C1 segment of cervical spinal cord (tissue), 14 donors: Measurements from ENCODE around the gene EML6.

Source experiments
- DNase-seq, 14 donors: peaks; one replicate each; lab custom pipeline; 2025; lab: John Stamatoyannopoulos, UW

EML6 gene

DNA sequence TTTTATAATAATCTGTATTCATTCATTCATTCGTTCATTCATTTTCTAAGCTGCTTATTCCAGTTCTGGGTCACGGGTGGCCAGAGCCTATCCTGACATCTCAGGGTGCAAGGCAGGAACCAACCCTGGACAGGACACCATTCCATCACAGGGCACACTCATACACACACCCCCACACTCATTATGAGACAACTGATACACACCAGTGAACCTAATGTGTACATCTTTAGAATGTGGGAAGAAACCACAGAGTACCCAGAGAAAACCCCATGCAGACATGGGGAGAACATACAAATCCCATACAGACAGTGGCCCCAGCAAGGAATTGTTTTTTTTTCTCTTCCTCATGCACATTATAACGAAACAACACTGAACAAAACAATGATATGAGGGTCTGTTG, 272.1 kb downstream of the EML6 start:
- DNase-seq: no peak

DNA sequence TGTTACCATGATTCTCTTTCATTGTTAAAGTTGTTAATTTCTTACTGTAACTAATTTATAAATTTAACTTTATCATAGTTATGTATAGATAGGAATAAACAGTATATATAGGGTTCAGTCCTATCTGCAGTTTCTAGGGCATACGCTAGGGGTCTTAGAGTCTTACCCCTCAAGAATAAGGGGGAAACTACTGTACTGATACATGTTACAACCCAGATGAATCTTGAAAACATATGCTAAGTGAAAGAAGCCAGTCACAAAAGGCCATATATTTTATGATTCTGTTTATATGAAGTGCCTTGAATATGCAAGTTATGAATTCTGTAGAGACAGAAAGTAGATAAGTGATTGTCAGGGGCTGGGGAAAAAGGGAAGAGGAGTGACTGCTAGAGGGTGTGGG, 274.4 kb downstream of the EML6 start:
- no peak for DNase-seq

DNA sequence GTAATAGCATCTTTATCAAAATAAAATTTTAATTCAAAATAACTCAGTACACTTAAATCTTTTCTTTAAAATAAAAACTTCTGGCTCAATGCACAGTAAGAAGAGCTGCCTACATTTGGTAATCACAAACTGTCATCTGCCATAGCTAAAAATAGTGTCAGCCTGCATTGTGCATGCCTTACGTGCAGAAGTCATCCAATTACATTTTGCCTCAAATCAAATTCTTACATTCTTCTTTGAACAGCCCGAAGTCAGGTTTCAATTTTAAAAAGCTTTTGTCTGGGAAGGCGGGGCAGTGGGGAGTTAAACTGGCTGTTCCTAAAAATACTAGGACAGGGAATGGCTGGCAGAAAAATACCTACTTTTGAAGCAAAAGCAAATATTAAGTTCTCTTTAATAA, 275.7 kb downstream of the EML6 start:
- peak in 1 of 14 donors; percentile 43 for DNase-seq

DNA sequence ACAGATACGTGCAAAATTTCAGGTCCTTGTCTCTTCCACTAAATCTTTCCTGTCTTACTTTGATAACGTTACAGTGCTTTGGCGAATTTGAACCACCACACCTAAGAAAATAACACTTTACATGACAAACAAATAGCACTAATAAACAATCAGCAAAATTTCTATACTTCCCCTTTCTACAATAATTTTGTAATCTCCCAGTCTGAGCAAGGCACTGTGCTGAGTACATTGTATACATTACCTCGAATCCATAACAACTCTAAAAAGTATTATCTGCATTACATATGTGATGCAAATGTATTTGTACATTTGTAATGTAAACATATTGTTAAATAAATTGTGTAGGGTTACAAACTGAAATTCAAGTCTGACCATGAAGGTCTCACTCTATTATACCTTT, 276.9 kb downstream of the EML6 start:
- DNase-seq: no peak

DNA sequence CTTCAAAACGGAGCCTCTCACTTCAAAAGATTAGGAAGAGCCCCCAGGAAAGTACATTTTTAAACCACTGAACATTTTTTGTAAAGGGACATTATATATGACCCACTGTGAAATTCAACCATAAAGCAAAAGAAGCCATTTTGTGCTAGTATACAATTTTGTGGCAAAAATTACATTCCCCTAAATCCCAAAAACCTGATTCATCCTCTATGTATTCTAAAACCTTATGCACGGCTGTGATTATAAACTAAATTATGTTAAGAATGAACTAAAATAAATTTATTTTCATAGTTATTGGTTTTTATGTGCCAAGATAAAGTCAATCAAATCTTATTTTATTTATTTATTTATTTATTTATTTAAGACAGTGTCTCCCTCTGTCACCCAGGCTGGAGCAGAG, 278.3 kb downstream of the EML6 start:
- no peak for DNase-seq

DNA sequence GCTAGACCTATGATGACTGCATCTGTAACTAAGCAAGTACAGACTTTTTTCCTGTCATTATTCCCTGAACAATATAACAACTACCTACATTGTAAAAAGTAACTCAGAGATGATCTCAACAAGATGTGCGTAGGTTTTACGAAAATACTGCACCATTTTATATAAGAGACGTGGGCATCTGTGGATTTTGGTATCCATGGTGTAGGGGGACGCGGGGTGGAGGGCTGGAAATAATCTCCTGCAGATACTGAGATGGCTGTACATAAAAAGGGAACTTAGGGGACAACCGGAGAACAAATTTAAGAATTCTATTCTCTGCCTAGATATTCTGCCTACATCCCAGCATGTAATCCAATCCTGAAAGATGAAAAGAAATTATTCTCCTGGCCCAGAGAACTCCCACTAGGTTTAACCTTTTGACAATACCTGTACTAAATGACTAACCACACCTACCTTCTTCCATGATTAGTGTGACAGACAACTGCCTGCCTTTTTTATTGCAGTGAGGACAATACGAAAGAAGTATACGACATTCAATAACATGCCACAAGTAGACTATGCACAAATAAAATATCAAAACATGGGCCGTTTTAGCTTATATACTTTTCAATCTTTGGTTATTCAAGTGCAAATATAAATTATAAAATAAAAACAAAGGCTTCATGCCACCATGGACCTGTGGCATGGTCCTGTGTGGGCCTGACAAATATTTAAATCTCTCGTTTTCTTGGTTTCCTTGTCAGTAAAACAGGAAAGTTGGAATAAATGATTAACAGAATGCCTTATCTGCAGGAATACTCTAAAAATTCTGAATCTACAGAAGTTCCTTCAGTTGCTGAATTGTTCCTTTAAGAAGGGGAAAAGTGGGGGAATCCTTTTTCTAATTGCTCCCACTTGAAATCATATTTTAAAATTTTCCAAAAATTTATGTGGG, 280.5 kb downstream of the EML6 start:
- DNase-seq: no peak

DNA sequence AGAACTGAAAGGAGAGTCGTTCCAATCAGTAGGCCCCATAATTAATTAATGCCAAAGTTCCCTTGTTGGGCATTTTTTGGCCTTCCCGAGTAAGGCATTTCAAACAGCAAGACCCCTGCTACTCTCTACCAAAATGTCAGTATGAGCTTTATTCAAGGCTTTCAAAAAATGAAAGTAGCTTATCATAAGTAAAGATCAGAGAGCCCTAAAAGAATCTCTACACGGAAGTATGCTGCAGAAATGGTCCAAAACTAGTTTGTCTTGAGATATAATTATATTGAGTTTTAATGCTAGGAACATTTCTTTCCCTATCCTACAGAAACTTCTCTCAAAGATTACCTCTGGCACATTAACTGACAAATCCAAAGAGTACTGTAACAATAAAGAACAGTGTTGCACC, 282.8 kb downstream of the EML6 start:
- no peak for DNase-seq

DNA sequence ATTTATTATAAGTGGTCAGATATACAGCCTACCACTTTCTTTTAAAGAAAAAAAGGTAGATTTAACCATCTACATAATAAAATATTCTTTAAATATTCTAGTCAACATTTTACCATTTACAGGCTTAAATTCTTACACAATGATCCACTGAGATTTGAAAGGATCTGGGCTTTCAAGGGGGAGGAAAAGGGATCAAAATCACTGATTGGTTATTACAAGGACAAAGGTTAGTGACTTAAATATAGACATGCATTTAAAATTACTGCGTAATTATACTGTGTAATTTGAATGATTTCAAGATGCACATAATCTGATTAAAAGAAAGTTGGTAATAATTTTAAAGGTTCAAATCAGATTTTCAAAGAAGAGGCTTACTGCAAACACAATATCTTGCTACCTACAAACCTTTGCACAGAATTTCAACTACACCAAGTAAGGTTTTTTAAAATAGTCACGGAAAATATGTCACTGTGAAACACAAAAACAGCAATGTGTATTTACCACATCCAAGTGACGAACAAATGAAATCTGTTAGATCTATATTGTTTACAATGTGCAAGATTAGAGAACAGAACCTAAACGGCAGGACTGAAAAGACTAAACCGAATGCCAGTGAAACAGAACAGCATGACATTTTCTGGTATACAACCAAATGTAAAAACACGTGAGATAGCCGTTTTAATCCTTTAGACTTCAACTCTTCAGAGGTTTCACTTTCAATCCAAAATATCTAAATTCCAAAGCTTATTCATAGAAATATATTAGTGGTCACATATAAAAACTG, 286.0 kb downstream of the EML6 start:
- peak in 1 of 14 donors; percentile 77 for DNase-seq

DNA sequence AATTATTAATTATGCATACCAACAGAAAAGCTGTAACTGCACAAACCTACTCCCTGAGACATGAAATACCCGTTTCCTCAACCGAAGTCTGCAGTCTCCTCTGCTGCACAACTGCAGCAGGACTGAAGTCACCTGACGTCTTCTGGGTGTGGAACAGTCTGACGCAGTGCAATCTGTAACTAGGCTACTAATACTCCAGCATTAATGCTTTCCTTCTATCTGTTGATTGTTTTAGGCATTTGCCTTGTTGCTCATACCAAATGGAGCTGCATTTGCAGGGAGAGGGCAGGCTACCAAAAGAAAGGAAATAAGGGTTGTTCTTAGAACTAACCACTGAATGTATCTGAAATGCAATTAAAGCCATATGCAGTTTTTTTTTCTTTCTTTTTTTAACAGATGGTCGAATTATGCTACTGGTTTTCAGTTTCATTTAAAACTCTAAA, 286.7 kb downstream of the EML6 start:
- peak in 8 of 14 donors; percentile 15 to 85 (median 32) for DNase-seq

DNA sequence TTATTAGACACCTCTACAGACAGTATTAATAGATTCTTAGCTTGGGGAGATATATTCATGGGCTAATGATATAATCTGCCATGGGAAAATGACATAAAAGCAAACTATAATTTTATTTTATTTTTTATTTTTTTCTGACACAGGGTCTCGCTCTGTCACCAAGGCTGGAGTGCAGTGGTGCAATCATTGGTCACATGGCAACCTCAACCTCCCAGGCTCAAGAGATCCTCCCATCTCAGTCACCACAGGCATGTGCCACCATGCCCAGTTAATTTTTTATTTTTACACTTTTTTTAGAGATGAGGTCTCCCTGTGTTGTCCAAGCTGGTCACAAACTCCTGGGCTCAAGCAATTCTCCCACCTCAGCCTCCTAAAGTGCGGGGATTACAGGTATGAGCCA, 287.5 kb downstream of the EML6 start:
- DNase-seq: peak in 1 of 14 donors; percentile 18

DNA sequence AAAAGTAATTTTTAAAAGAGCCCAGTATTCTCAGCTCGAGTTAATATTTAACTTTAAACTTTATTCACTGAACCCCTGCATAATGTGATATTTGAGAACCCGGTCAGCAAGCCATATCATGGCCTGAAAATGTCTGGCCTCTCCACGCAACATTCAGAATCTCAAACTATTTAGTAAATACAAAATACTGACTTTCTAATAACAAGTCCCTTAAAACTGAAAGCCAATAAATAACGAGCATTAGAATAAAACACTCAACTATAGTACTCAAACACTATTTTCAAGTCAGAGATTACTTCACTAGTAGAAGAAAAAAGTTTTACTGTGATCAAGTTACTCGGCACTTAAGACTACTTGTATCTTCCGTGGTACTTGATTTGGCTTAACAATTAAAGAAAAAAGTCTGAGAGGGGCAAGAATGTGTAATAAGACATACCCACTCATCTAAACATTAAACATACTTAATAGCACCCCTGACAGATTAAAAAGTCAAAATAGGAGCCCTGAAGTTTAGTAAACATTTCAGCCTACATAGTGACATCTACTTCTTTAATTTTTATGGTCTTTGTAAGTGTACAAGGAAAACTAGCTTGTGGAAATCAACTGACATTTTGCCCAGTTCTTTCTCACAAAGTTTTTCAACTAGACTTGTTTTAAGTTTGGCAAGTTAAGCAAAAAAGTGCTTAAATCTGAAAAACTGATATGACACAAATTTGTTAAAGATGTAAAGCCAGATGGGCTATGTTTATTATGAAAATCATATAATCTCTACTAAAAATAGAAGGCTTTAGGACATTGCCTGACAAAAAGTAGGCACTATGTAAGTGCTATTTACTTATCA, 288.6 kb downstream of the EML6 start:
- no peak for DNase-seq

DNA sequence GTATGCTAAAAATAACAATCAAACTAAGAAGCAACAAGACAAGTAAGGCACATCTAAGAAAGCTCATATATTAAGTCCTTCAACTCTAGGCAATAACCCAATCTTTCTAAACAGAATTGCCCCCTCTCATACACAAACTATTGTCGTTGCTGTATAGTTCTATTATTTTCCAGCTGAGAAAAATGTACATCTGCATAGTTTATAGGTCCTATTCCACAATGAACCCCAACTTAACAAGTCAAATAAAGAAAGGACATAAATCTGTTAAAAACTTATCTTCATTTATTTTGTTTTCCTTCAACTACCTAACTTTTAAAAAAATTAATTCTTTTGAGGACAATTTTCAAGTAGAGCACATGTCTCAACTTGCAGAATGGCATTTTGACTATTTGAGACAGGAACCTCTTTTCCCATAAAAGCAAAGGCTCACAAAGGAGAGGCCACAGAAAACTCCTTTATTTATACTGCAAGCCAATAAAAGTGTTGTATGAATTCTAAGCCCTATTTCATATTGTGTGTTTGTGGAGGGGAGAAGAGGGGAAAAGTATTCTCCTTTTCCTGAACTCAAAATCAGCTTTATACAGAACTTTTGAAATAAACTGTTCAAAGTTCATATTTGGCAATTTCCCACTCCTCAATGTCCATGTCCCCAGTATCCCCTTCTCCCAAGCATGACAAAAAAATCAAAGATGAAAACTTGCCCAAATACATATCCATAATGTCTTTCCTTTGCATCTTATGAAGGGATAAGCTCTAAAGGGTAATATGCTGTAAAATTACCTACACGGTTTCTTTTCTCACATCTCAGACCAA, 289.4 kb downstream of the EML6 start:
- DNase-seq: no peak

DNA sequence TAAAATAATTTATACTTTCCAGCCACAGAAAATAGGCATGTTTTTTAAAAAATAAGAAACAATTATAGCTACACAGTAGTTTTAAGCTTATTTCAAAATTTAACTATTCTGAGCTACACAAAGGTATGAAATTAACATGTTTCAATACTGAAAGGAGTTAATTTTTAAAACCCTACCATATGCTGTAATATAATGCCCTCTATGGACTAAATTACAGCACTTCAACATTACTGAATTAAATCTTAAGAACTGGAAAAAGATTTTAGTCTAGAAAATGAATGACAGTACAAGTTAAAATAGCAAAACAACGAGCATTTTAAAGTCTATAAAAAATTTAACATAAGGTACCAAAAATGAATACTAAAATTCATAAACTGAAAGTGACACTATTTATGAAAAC, 290.5 kb downstream of the EML6 start:
- peak in 1 of 14 donors; percentile 14 for DNase-seq

DNA sequence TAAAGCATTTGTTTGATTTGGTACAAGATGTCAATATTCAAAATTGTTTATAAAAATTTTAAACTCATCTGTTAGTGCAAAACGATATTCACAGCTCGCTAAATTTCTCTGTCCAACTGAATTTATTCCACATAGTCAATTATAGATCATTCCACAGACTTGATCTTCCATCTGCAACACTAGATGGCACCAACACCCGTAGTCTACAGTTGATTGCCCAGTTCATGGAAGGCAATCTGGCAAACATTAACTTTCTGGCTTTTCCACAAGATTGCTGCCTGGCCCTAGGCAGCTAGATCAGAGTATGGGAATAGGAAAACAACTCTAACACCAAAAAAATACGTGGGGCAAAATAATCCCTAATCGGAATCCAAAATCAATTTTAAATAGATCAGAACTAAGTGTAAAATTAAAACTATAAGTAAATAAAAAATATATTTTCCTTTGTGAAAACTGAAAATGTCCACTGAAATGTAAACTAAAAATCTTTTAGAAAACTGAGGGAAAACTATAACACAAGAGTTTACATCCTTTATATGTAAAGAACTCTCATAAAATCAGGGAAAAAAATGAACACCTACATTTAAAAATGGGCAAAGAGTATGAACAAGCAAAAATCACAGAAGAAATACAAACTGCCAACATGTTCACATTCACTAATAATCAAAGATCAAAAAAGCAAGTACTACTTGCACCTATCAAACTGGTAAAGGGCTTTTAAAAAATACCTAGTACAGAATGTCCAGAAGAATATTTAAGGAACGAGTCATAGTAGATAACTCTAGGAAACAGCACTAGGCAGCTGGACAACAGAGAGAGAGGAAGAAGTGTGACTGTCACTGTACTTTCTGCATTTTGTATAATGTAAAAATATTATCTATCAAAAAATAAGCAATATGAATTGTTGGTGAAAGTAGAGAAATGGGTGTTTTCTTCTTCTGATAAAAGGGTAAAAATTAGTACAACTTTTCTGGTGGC, 291.8 kb downstream of the EML6 start:
- peak in 5 of 14 donors; percentile 15 to 69 (median 24) for DNase-seq

DNA sequence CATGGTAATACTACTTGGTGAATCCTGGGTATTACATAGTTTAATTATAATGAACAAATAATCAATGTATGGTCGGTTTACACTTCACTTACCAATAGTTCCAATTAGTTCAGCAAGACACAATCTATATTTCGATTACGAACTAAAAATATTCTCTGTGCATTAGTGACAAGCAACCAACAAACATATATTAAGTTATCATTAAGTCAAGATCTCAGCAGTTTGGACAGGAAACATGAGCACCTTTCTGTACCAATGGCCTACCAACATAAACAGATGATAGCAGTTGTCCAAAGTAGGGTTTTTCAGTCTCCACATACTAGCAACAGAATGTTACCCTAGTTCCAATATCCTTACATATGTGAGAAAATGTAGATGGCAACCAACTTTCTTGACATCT, 294.0 kb downstream of the EML6 start:
- DNase-seq: no peak

DNA sequence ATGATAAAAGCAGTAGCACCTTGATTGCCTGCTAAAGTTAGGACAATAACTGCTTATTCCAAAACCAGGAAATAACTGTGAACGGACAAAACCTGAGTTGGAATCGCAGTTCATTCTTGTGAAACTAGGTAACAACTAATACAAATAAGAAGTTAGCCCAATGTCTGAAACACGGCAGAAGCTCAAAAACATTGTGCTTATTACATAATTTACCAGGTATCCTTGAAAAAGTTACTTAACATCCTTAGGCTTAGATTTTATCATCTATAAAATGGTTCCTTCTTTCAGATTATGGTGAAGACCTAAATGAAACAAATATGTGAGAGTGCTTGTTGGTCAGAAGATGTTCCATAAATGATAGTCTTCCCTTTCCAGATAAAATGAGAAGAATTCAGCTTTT, 294.4 kb downstream of the EML6 start:
- no peak for DNase-seq

DNA sequence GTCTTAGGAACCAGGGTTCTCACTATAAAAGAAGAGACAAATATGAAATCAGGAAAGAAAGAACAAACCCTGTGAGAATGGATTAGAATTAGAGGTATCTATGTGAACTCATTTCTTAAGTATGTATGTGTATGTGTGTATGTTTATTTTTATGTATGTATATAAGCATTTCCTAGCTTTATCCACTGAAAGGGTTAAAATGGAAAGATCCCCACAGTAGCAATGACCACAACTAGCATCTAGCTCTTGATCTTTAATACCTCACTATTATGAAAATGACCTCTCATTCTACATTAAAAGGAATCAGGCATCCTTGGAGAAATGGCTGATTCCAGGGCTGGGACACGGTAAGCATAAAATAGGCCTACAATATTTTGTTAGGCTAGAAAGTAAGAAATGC, 295.2 kb downstream of the EML6 start:
- DNase-seq: no peak

DNA sequence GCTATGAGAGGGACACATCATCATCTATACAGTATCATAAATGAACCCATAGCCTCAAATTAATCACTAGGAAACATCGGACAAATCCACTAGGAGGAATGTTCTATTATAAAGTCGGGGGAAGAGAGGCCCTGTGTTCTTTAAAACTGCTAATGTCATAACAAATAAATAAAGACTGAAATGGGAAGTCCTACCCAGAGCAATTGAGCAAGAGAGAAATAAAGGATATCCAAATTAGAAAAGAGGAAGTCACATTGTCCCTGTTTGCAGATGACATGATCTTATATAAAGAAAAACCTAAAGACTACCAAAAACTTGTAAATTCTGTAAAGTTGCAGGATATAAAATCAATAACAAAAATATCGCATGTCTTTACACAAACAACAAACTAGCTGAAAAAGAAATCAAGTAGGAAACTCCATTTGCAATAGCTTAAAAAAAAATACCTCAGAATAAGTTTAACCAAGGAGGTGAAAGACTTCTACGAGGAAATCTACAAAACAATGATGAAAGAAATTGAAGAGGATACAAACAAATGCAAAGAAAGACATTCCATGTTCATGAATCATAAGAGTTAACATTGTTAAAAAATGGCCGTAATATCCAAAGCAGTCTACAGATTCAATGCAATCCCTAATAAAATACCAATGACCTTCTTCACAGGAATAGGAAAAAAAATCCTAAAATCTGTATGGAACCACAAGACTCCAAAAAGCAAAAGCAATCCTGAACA, 296.2 kb downstream of the EML6 start:
- no peak for DNase-seq
